Endothelial cell of umbilical vein (primary cell): ENCODE measurements around the gene FZD8. TPM values are rescaled to one million over a fixed set of nuclear protein-coding genes. Genes with fewer than 3 reads are reported as not detected.
A peak's percentile ranks its signal among the peaks of the same experiment; 100 is the strongest.

Experiments used
- BruUV-seq: library from RNA; stranded (reverse); fragments of 400-500 nt; replicated peaks from 2 replicates; lab custom pipeline; 2021; lab: Mats Ljungman, UMichigan
- CTCF ChIA-PET: fragments of 300-600, 350-600 bp; sonication (Branson Sonifier 250); formaldehyde crosslinking; loops from one replicate; lab custom pipeline; 2021; ENCODE audit warnings: antibody characterized with exemption, inconsistent platforms; lab: Charles Lee
- POLR2A ChIA-PET: fragments of 300-600, 350-600 bp; sonication (Branson Sonifier 250); formaldehyde crosslinking; loops from one replicate; lab custom pipeline; 2021; ENCODE audit warnings: antibody characterized with exemption, inconsistent platforms; lab: Charles Lee
- DNase-seq: peaks from one replicate; pipeline ENCODE4 v3.0.0-alpha.2; 2011; ENCODE audit warnings: low read depth, low spot score
- FAIRE-seq: peaks from 2 replicates; lab custom pipeline; 2011; peaks lifted over from hg19 to GRCh38; lab: Jason Lieb, UNC
- H2AFZ ChIP-seq: 2 replicates; pipeline ENCODE4 v1.6.0; 2012; ENCODE audit warnings: low read depth, low read length, control low read depth, inconsistent platforms
- H3K27ac ChIP-seq: 2 replicates; pipeline ENCODE4 v1.5.1; 2011; ENCODE audit warnings: low read depth, mild to moderate bottlenecking, control low read depth, low read length, moderate library complexity; ENCODE audit not compliant: insufficient read depth
- H3K27me3 ChIP-seq, 2 experiments: 2 replicates each; pipeline versions ENCODE4 v1.6.0 to v1.6.1; 2011; ENCODE audit warnings: low read length in 2 of 2, mixed read lengths in 1 of 2; ENCODE audit not compliant: control insufficient read depth in 2 of 2, insufficient read depth in 2 of 2
- H3K36me3 ChIP-seq, 2 experiments: 2 replicates in 1 of 2; 3 replicates in 1 of 2; pipeline ENCODE4 v1.5.1; 2011; ENCODE audit warnings: low read length in 2 of 2, mild to moderate bottlenecking in 1 of 2, moderate library complexity in 1 of 2; ENCODE audit not compliant: control insufficient read depth in 2 of 2, insufficient read depth in 2 of 2; ENCODE audit errors: extremely low read depth in 1 of 2
- H3K4me1 ChIP-seq: 3 replicates; pipeline ENCODE4 v1.5.1; 2011; ENCODE audit warnings: mild to moderate bottlenecking, low read length; ENCODE audit not compliant: control insufficient read depth, insufficient read depth; ENCODE audit errors: extremely low read depth
- H3K4me2 ChIP-seq: 2 replicates; pipeline ENCODE4 v1.6.1; 2011; ENCODE audit warnings: low read length, control low read depth, mixed read lengths; ENCODE audit not compliant: insufficient read depth
- H3K4me3 ChIP-seq, 3 experiments: fragments of 200-600 bp in 1 of 3; sonication (generic), shearing (Covaris generic) in 1 of 3; replicated peaks in 1 of 3; 2 replicates each; pipeline ENCODE4 v1.5.1; 2011 to 2016; ENCODE audit warnings: control low read depth in 3 of 3, low read length in 3 of 3, mild to moderate bottlenecking in 2 of 3, inconsistent platforms in 1 of 3, low read depth in 1 of 3, moderate library complexity in 1 of 3; ENCODE audit not compliant: insufficient read depth in 1 of 3
- H3K79me2 ChIP-seq: 2 replicates; pipeline ENCODE4 v1.6.0; 2012; ENCODE audit warnings: low read length, inconsistent platforms; ENCODE audit not compliant: control insufficient read depth, insufficient read depth
- H3K9ac ChIP-seq: replicated peaks from 2 replicates; pipeline ENCODE3; 2011; ENCODE audit warnings: low read length, control low read depth; ENCODE audit not compliant: insufficient read depth; ENCODE audit errors: extremely low read depth
- H3K9me1 ChIP-seq: replicated peaks from 3 replicates; pipeline ENCODE4 v1.6.0; 2011; ENCODE audit warnings: mild to moderate bottlenecking, low read length; ENCODE audit not compliant: control insufficient read depth, insufficient read depth; ENCODE audit errors: extremely low read depth
- H3K9me3 ChIP-seq: replicated peaks from 2 replicates; pipeline ENCODE4 v1.5.1; 2012; ENCODE audit warnings: low read length, inconsistent platforms; ENCODE audit not compliant: control insufficient read depth, insufficient read depth
- H4K20me1 ChIP-seq: replicated peaks from 2 replicates; pipeline ENCODE3; 2011; ENCODE audit warnings: mild to moderate bottlenecking, low read length; ENCODE audit not compliant: control insufficient read depth, insufficient read depth; ENCODE audit errors: extremely low read depth
- CTCF ChIP-seq, 2 donors: IDR thresholded peaks; 1 replicate in 1 of 2; 2 replicates in 1 of 2; pipeline ENCODE4 v1.5.1; 2011; ENCODE audit warnings: low read length in 2 of 2, mild to moderate bottlenecking in 2 of 2, moderate library complexity in 2 of 2, control low read depth in 1 of 2, inconsistent platforms in 1 of 2, low read depth in 1 of 2; ENCODE audit not compliant: insufficient read depth in 1 of 2; ENCODE audit errors: extremely low read depth in 1 of 2
- EZH2 ChIP-seq: IDR thresholded peaks from 2 replicates; pipeline ENCODE4 v1.6.1; 2012; ENCODE audit warnings: borderline replicate concordance, low read depth, mild to moderate bottlenecking, moderate library complexity, low read length, inconsistent platforms; ENCODE audit not compliant: severe bottlenecking
- FOS ChIP-seq: IDR thresholded peaks from 2 replicates; pipeline ENCODE4 v1.6.1; 2011; ENCODE audit warnings: mild to moderate bottlenecking, low read length, moderate library complexity, borderline replicate concordance; ENCODE audit not compliant: insufficient read depth
- GATA2 ChIP-seq: IDR thresholded peaks from 2 replicates; pipeline ENCODE4 v1.7.0; 2011; ENCODE audit warnings: low read depth, mild to moderate bottlenecking, moderate library complexity, mixed read lengths, low read length; ENCODE audit not compliant: insufficient read length, insufficient read depth
- JUN ChIP-seq: IDR thresholded peaks from 2 replicates; pipeline ENCODE4 v1.6.1; 2011; ENCODE audit warnings: borderline replicate concordance, low read depth; ENCODE audit not compliant: insufficient read length, insufficient read depth
- MAX ChIP-seq: IDR thresholded peaks from 2 replicates; pipeline ENCODE4 v1.6.1; 2011; ENCODE audit not compliant: insufficient read depth, insufficient read length
- MYC ChIP-seq: IDR thresholded peaks from one replicate; pipeline ENCODE4 v1.6.1; 2011; ENCODE audit warnings: mild to moderate bottlenecking, low read depth, low read length
- POLR2A ChIP-seq: IDR thresholded peaks from 2 replicates; pipeline ENCODE4 v1.6.1; 2012; ENCODE audit warnings: low read depth, mild to moderate bottlenecking, control low read depth, low read length
- POLR2AphosphoS5 ChIP-seq: IDR thresholded peaks from 2 replicates; pipeline ENCODE4 v1.6.1; 2012; ENCODE audit warnings: low read depth, mild to moderate bottlenecking, control low read depth, low read length, moderate library complexity; ENCODE audit not compliant: insufficient read depth
- dilution Hi-C: fragments of 300-500 bp; cut with MboI; formaldehyde crosslinking; loops from one replicate; pipeline ENCODE4 v1.15.0; 2019; ENCODE audit warnings: low sequenced_read_pairs; ENCODE audit not compliant: extremely low pct_ligation_motif_present
- intact Hi-C: fragments of 100-400 bp; cut with micrococcal nuclease; formaldehyde crosslinking; loops from one replicate; pipeline ENCODE4 v1.10.0; 2022
- polyA plus RNA-seq, 4 experiments: library from polyadenylated mRNA; depleted of rRNA in 3 of 4; stranded (reverse) in 3 of 4; unstranded in 1 of 4; fragments of >200 nt; gene quantifications; 2 replicates each; pipeline versions ENCODE4 v1.2.1 to v1.2.3, GENCODE V29; 2011 to 2012; ENCODE audit warnings: missing spikeins in 1 of 4
- total RNA-seq: library from RNA; stranded (reverse); gene quantifications from 2 replicates; pipeline ENCODE4 v1.2.3, GENCODE V29; 2021

Gene FZD8
- total and polyA plus RNA-seq, 2 donors (not counting 3 experiments of a cell fraction or from before 2014, with no cell fraction given) = 6.2 to 11.1 TPM

- Histone ChIP-seq H3K4me3 (peak overlapping the region; percentile 58 to 74 (median 72)), H3K9me3 (no peaks in the 10 kb centered on the region), H2AFZ (peak overlapping the region; percentile 92), H3K79me2 (peaks cover 3% of the 10 kb centered on the region), H3K4me2 (peak overlapping the region; percentile 97), H4K20me1 (no peaks in the 10 kb centered on the region), H3K27me3 (peaks cover 0 to 22% of the 10 kb centered on the region in 2 experiments), H3K27ac (no peak overlapping the region), H3K9ac (peak overlapping the region; percentile 27), H3K36me3 (no peaks in the 10 kb centered on the region), H3K4me1 (peaks cover 30% of the 10 kb centered on the region), H3K9me1 (no peaks in the 10 kb centered on the region)
- no peak for TF ChIP-seq POLR2AphosphoS5
- no peak for TF ChIP-seq EZH2
- no peak for TF ChIP-seq CTCF (IDR thresholded peaks at IDR 0.05; ENCODE audit: extremely low read depth in 1 of 2, insufficient read depth in 1 of 2, low read depth in 1 of 2, low read length in 2 of 2)
- no peak for TF ChIP-seq MYC
- no peak for TF ChIP-seq GATA2
- TF ChIP-seq POLR2A = no peak
- no peak for TF ChIP-seq FOS
- TF ChIP-seq JUN = no peak
- no peak for TF ChIP-seq MAX
- DNase-seq (peak; percentile 79), FAIRE-seq (peak; percentile 50)
- CTCF ChIA-PET = interaction anchor here (1.0 to 2.4 kb wide), 6 partner anchors 8 to 1237 kb away, joined by 3 to 18 read pairs (median 8); no protein-coding TSS in a partner anchor
- dilution Hi-C loops = no loop called here
- no TSS peak for BruUV-seq
- intact Hi-C loops = loop anchor here (2.0 to 5.0 kb wide), 6 partner anchors 247 to 964 kb away; no protein-coding TSS in a partner anchor
- POLR2A ChIA-PET = interaction anchor here (0.6 kb wide), 1 partner anchor 373 kb away, joined by 4 read pairs; no protein-coding TSS in a partner anchor
Measured at GRCh38 chr10:35643151-35644049, 1.3 kb upstream of the FZD8 start.
